Neural cell (in vitro differentiated cells): ENCODE results near the gene MYO1D.
A peak's percentile ranks its signal among the peaks of the same experiment; 100 is the strongest.

Experiments
- CTCF ChIP-seq: fragments of 450-650 bp; IDR thresholded peaks from 2 replicates; pipeline ENCODE4 v1.5.1; 2014; ENCODE audit warnings: antibody characterized with exemption, mild to moderate bottlenecking, moderate library complexity; ENCODE audit not compliant: poor library complexity, severe bottlenecking
- EP300 ChIP-seq: fragments of 450-650 bp; conservative IDR thresholded peaks from 2 replicates; pipeline ENCODE4 v1.6.1; 2014; ENCODE audit warnings: antibody characterized with exemption, mild to moderate bottlenecking, moderate library complexity; ENCODE audit not compliant: poor library complexity, severe bottlenecking
- EZH2 ChIP-seq: fragments of 200-600, 300-800 bp; shearing (Covaris generic), sonication (generic); IDR thresholded peaks from 2 replicates; pipeline ENCODE4 v1.6.1; 2014; ENCODE audit warnings: antibody characterized with exemption, low read length, borderline replicate concordance, mild to moderate bottlenecking; ENCODE audit not compliant: insufficient read depth, poor library complexity, severe bottlenecking
- MXI1 ChIP-seq: fragments of 450-650 bp; conservative IDR thresholded peaks from 2 replicates; pipeline ENCODE4 v1.6.1; 2014; ENCODE audit warnings: antibody characterized with exemption, mild to moderate bottlenecking; ENCODE audit not compliant: poor library complexity, severe bottlenecking
- POLR2AphosphoS5 ChIP-seq: IDR thresholded peaks from 2 replicates; pipeline ENCODE4 v1.6.1; 2012
- RAD21 ChIP-seq: fragments of 450-650 bp; conservative IDR thresholded peaks from 2 replicates; pipeline ENCODE4 v1.6.1; 2014; ENCODE audit warnings: antibody characterized with exemption, mild to moderate bottlenecking, moderate library complexity
- REST ChIP-seq: IDR thresholded peaks from 2 replicates; pipeline ENCODE4 v1.6.1; 2012; ENCODE audit warnings: borderline replicate concordance
- SMC3 ChIP-seq: fragments of 450-650 bp; conservative IDR thresholded peaks from 2 replicates; pipeline ENCODE4 v1.6.1; 2014; ENCODE audit warnings: antibody characterized with exemption, mild to moderate bottlenecking, moderate library complexity; ENCODE audit not compliant: poor library complexity

DNA sequence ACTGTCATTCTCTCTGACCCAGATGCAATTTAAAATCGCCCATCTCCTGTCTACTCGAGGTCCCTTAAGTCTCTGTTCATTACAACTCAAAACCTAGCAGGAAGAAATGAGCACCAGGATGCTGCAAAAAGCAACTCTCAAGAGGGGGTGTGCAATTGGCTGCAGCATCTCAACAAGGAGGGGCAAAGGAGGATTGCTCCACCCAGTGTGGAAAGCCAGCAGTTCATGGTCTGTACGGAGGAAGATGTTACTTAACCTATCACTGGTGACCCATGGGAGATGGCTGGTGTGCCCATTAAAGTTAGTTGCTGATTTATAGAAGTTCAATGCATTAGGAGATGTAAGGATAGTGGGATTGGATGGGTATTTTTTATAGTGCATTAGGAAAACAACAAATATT is 242.8 kb downstream of the MYO1D start:
- TF ChIP-seq CTCF (peak; percentile 12), EZH2 (no peak), RAD21 (no peak), REST (no peak), MXI1 (no peak), POLR2AphosphoS5 (no peak), SMC3 (no peak), EP300 (no peak)
